K562 (cell line): Measurements from ENCODE around the gene NAV2. TPM values are rescaled to one million over a fixed set of nuclear protein-coding genes. Genes with fewer than 3 reads are reported as not detected.
A peak's percentile ranks its signal among the peaks of the same experiment; 100 is the strongest.

Experiments used
- ATF7 ChIP-seq: fragments of 450-650 bp; IDR thresholded peaks from 2 replicates; pipeline ENCODE4 v1.7.1; 2014; ENCODE audit warnings: mild to moderate bottlenecking, moderate library complexity
- CHCHD3 ChIP-seq: fragments of 250-450 bp; sonication (Bioruptor Pico); IDR thresholded peaks from 2 replicates; pipeline ENCODE4 v2.1.2; 2022; ENCODE audit warnings: mild to moderate bottlenecking
- EP300 ChIP-seq: IDR thresholded peaks from 2 replicates; pipeline ENCODE4 v1.6.1; 2012; ENCODE audit warnings: low read length, improper control_type of control experiment
- HCFC1 ChIP-seq: IDR thresholded peaks from 2 replicates; pipeline ENCODE4 v1.6.1; 2012; ENCODE audit warnings: low read depth, low read length, improper control_type of control experiment
- KDM5B ChIP-seq: fragments of 200-600 bp; sonication (generic); IDR thresholded peaks from 2 replicates; pipeline ENCODE4 v1.6.1; 2012; ENCODE audit warnings: low read depth, mild to moderate bottlenecking, moderate library complexity, low read length, control low read depth, inconsistent platforms; ENCODE audit not compliant: insufficient replicate concordance
- MXI1 ChIP-seq: IDR thresholded peaks from 2 replicates; pipeline ENCODE4 v1.6.1; 2011; ENCODE audit warnings: low read depth, mild to moderate bottlenecking, improper control_type of control experiment, low read length
- NR2C1 ChIP-seq, 2 experiments: fragments of 450-650 bp; IDR thresholded peaks; 2 replicates each; pipeline ENCODE4 v1.6.1; 2017; ENCODE audit warnings: mild to moderate bottlenecking in 2 of 2, antibody characterized with exemption in 1 of 2, inconsistent platforms in 1 of 2, missing compliant biosample characterization in 1 of 2, missing genetic modification characterization in 1 of 2
- PHF8 ChIP-seq: fragments of 200-600 bp; sonication (generic); IDR thresholded peaks from 2 replicates; pipeline ENCODE4 v1.6.1; 2012; ENCODE audit warnings: mixed run types, mild to moderate bottlenecking, inconsistent platforms, low read length, moderate library complexity, borderline replicate concordance
- POLR2A ChIP-seq: fragments of 450-650 bp; conservative IDR thresholded peaks from 2 replicates; pipeline ENCODE4 v1.6.1; 2016
- RCOR1 ChIP-seq, 2 experiments: IDR thresholded peaks; 2 replicates each; pipeline ENCODE4 v1.6.1; 2012; ENCODE audit warnings: low read depth in 2 of 2, low read length in 2 of 2, borderline replicate concordance in 1 of 2, improper control_type of control experiment in 1 of 2
- SP1 ChIP-seq: sonication (generic); formaldehyde crosslinking; IDR thresholded peaks from 2 replicates; pipeline ENCODE4 v1.8.1; 2022; ENCODE audit warnings: mild to moderate bottlenecking, missing genetic modification reagents
- ZEB2 ChIP-seq: fragments of 450-650 bp; IDR thresholded peaks from 2 replicates; pipeline ENCODE4 v1.6.1; 2016
- ZKSCAN8 ChIP-seq: fragments of 200-800 bp; sonication (Bioruptor generic); IDR thresholded peaks from 2 replicates; pipeline ENCODE4 v1.6.1; 2016; ENCODE audit warnings: missing genetic modification characterization, missing compliant biosample characterization
- ZNF143 ChIP-seq: sonication (generic); formaldehyde crosslinking; IDR thresholded peaks from 2 replicates; pipeline ENCODE4 v1.9.0; 2022; ENCODE audit warnings: mild to moderate bottlenecking, missing genetic modification reagents
- ZNF408 ChIP-seq: fragments of 250-450 bp; sonication (Bioruptor Pico); IDR thresholded peaks from 2 replicates; pipeline ENCODE4 v1.4.0; 2020; ENCODE audit warnings: low read depth, mild to moderate bottlenecking, moderate library complexity
- polyA plus RNA-seq, 8 experiments: library from polyadenylated mRNA; depleted of rRNA in 4 of 8; stranded (reverse) in 5 of 8; unstranded in 3 of 8; fragments of >200 nt; fragmentation: Nextera tagmentation in 2 of 8; fragmentation: Illumina TruSeq in 1 of 8; extraction: Ambion mirVana in 2 of 8; extraction: Trizol in 1 of 8; gene quantifications; 2 replicates each; pipeline versions ENCODE4 v1.2.1 to v1.2.3, GENCODE V29; 2011 to 2014; ENCODE audit warnings: inconsistent platforms in 1 of 8, missing spikeins in 1 of 8
- total RNA-seq, 7 experiments: library from RNA; depleted of rRNA in 6 of 7; stranded (reverse); fragments of >200 nt in 6 of 7; fragmentation: Illumina TruSeq in 2 of 7; extraction: Trizol in 2 of 7; gene quantifications; 2 replicates each; pipeline versions ENCODE4 v1.2.1 to v1.2.3, GENCODE V29; 2011 to 2021; ENCODE audit warnings: low replicate concordance in 1 of 7
- TF ChIP-seq, protein P1 (sequence below): fragments of 250-450 bp; sonication (Bioruptor Pico); IDR thresholded peaks from 2 replicates; pipeline ENCODE4 v1.9.0; 2021; ENCODE audit warnings: mild to moderate bottlenecking
- TF ChIP-seq, protein P2 (sequence below): fragments of 250-450 bp; sonication (Bioruptor Pico); IDR thresholded peaks from 2 replicates; pipeline ENCODE4 v1.5.0; 2020; ENCODE audit warnings: mild to moderate bottlenecking
- TF ChIP-seq, protein P3 (sequence below), 2 experiments: fragments of 450-650 bp; formaldehyde crosslinking in 1 of 2; IDR thresholded peaks; 2 replicates each; pipeline versions ENCODE4 v1.4.0 to v1.6.1; 2014 to 2020; ENCODE audit warnings: mild to moderate bottlenecking in 2 of 2, borderline replicate concordance in 1 of 2, low read depth in 1 of 2
- TF ChIP-seq, protein P4 (sequence below): sonication (generic); formaldehyde crosslinking; IDR thresholded peaks from 2 replicates; pipeline ENCODE4 v1.8.1; 2022; ENCODE audit warnings: missing genetic modification reagents

Gene NAV2
- total and polyA plus RNA-seq, 9 of the 15 experiments (the other 6 are each of a cell fraction or from before 2014, with no cell fraction given): 0.03 to 0.35 (median 0.05) TPM

DNA sequence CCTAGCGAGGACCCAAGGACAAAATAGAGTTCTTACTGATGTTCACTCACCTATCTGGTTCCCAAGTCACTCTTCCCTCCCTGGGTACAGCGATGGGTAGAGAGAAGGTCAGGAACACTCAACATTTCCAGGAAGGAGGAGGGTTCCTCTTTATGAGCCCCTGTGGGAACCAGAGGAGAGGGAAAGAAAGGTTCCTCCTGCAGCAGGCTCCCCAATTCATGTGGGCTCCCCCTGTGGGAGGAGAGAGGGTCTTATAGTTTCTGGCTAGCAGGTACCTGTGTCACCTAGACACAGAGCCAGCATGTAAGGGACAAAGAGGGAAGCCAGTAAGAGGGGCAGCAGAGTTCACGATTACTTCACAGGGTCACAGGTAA, 354.1 kb downstream of the NAV2 start (continued):
- TF ChIP-seq RCOR1 (IDR thresholded peaks at IDR 0.05; ENCODE audit: borderline replicate concordance in 1 of 2, low read depth in 2 of 2, low read length in 2 of 2): no peak
- no peak for TF ChIP-seq ZNF143 (CRISPR knock-in tag)
- TF ChIP-seq KDM5B: no peak
- no peak for TF ChIP-seq NR2C1 (IDR thresholded peaks at IDR 0.05)
- TF ChIP-seq NR2C1 (tag; IDR thresholded peaks at IDR 0.05): peak; percentile 57
- TF ChIP-seq, protein P1, sequence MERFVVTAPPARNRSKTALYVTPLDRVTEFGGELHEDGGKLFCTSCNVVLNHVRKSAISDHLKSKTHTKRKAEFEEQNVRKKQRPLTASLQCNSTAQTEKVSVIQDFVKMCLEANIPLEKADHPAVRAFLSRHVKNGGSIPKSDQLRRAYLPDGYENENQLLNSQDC (CRISPR knock-in tag): no peak
- peak; percentile 29; the same call in 1 of the 2 replicates for TF ChIP-seq ATF7
- TF ChIP-seq HCFC1: peak; percentile 66
- no peak for TF ChIP-seq EP300
- TF ChIP-seq ZKSCAN8 (CRISPR knock-in tag): no peak
- TF ChIP-seq POLR2A: no peak
- TF ChIP-seq PHF8: peak; percentile 27; the same call in 1 of the 2 replicates
- no peak for TF ChIP-seq CHCHD3
- TF ChIP-seq SP1 (CRISPR knock-in tag): 0 out of 2 replicates have a peak, but pooled peaks have one; percentile 26
- no peak for TF ChIP-seq ZNF408 (CRISPR knock-in tag)
- TF ChIP-seq, protein P2, sequence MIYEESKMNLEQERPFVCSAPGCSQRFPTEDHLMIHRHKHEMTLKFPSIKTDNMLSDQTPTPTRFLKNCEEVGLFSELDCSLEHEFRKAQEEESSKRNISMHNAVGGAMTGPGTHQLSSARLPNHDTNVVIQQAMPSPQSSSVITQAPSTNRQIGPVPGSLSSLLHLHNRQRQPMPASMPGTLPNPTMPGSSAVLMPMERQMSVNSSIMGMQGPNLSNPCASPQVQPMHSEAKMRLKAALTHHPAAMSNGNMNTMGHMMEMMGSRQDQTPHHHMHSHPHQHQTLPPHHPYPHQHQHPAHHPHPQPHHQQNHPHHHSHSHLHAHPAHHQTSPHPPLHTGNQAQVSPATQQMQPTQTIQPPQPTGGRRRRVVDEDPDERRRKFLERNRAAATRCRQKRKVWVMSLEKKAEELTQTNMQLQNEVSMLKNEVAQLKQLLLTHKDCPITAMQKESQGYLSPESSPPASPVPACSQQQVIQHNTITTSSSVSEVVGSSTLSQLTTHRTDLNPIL: no peak
- TF ChIP-seq, protein P3, sequence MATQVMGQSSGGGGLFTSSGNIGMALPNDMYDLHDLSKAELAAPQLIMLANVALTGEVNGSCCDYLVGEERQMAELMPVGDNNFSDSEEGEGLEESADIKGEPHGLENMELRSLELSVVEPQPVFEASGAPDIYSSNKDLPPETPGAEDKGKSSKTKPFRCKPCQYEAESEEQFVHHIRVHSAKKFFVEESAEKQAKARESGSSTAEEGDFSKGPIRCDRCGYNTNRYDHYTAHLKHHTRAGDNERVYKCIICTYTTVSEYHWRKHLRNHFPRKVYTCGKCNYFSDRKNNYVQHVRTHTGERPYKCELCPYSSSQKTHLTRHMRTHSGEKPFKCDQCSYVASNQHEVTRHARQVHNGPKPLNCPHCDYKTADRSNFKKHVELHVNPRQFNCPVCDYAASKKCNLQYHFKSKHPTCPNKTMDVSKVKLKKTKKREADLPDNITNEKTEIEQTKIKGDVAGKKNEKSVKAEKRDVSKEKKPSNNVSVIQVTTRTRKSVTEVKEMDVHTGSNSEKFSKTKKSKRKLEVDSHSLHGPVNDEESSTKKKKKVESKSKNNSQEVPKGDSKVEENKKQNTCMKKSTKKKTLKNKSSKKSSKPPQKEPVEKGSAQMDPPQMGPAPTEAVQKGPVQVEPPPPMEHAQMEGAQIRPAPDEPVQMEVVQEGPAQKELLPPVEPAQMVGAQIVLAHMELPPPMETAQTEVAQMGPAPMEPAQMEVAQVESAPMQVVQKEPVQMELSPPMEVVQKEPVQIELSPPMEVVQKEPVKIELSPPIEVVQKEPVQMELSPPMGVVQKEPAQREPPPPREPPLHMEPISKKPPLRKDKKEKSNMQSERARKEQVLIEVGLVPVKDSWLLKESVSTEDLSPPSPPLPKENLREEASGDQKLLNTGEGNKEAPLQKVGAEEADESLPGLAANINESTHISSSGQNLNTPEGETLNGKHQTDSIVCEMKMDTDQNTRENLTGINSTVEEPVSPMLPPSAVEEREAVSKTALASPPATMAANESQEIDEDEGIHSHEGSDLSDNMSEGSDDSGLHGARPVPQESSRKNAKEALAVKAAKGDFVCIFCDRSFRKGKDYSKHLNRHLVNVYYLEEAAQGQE (IDR thresholded peaks at IDR 0.05; ENCODE audit: borderline replicate concordance): no peak; the same call in 1 of the 2 replicates
- TF ChIP-seq, protein P3 (CRISPR knock-in tag; IDR thresholded peaks at IDR 0.05; ENCODE audit: low read depth): no peak
- peak; percentile 83 for TF ChIP-seq ZEB2
- no peak for TF ChIP-seq MXI1
- TF ChIP-seq, protein P4, sequence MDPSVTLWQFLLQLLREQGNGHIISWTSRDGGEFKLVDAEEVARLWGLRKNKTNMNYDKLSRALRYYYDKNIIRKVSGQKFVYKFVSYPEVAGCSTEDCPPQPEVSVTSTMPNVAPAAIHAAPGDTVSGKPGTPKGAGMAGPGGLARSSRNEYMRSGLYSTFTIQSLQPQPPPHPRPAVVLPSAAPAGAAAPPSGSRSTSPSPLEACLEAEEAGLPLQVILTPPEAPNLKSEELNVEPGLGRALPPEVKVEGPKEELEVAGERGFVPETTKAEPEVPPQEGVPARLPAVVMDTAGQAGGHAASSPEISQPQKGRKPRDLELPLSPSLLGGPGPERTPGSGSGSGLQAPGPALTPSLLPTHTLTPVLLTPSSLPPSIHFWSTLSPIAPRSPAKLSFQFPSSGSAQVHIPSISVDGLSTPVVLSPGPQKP: no peak
